ENCODE data around the gene TTYH3.

TTYH3 gene

GRCh38 chr7:2706685-2707126 lies 74.9 kb downstream of the TTYH3 start:
- TF ChIP-seq CTCF (IDR thresholded peaks at IDR 0.05; ENCODE audit: borderline replicate concordance, insufficient read depth, low read depth, low read length): no peak
- no peak overlapping the region for H3K4me3 ChIP-seq (ENCODE audit: low read depth, low read length)

- H3K4me3 ChIP-seq (ENCODE audit: low read depth, low read length): no peak overlapping the region
- no peak for TF ChIP-seq CTCF (IDR thresholded peaks at IDR 0.05; ENCODE audit: borderline replicate concordance, insufficient read depth, low read depth, low read length)
These were observed 75.7 kb downstream of the TTYH3 start for GRCh38 chr7:2707481-2707880.

GRCh38 chr7:2708041-2708440 lies 76.3 kb downstream of the TTYH3 start:
- H3K4me3 ChIP-seq (ENCODE audit: low read depth, low read length): no peak overlapping the region
- no peak for TF ChIP-seq CTCF (IDR thresholded peaks at IDR 0.05; ENCODE audit: borderline replicate concordance, insufficient read depth, low read depth, low read length)

- peak overlapping the region; percentile 58 for H3K4me3 ChIP-seq (ENCODE audit: low read depth, low read length)
- no peak for TF ChIP-seq CTCF (IDR thresholded peaks at IDR 0.05; ENCODE audit: borderline replicate concordance, insufficient read depth, low read depth, low read length)
These were observed 76.9 kb downstream of the TTYH3 start for GRCh38 chr7:2708547-2709310.

GRCh38 chr7:2709553-2710285 lies 77.9 kb downstream of the TTYH3 start:
- peak; percentile 100 for TF ChIP-seq CTCF (IDR thresholded peaks at IDR 0.05; ENCODE audit: borderline replicate concordance, insufficient read depth, low read depth, low read length)
- H3K4me3 ChIP-seq (ENCODE audit: low read depth, low read length): peak overlapping the region; percentile 58

- TF ChIP-seq CTCF (IDR thresholded peaks at IDR 0.05; ENCODE audit: borderline replicate concordance, insufficient read depth, low read depth, low read length): no peak
- H3K4me3 ChIP-seq (ENCODE audit: low read depth, low read length): peak overlapping the region; percentile 58
These were observed 78.5 kb downstream of the TTYH3 start for GRCh38 chr7:2710286-2710655.
